GM18498 (cell line): ENCODE measurements around the gene TMEM89.

Experiments
- ATAC-seq: cut with Tn5 transposase; IDR thresholded peaks from one replicate; pipeline ENCODE4 v1.9.1; 2021; ENCODE audit warnings: mild to moderate bottlenecking, moderate library complexity; ENCODE audit not compliant: unreplicated experiment

TMEM89 gene, protein sequence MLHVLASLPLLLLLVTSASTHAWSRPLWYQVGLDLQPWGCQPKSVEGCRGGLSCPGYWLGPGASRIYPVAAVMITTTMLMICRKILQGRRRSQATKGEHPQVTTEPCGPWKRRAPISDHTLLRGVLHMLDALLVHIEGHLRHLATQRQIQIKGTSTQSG

GRCh38 chr3:48621461-48621869 lies at the start of gene TMEM89:
TMEM89 (minus strand) TSS chr3:48621769; CDS start chr3:48621756, 13 bp downstream.
- ATAC-seq, result no peak

DNA sequence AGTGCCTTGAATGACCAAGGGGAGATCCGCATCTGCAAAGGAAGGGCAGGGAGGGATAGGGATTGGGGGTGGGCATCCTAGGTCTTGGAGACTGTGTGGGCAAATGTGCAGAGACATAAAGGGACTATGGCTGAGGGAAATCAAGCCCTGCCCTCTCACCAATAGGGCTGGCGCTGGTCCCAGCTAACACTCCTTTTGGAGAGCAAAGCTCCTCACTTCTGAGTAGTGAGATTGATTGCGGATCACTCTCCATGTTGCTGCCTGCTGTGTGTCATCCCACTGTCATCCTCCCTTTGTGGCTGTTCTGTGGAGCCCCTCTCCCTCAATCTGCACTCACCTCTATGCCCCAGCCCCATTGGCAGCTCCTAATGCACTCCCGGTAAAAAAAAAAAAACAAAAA lies 43.4 kb upstream of the TMEM89 start:
- no peak for ATAC-seq

- ATAC-seq, result no peak
These were observed 42.7 kb upstream of the TMEM89 start for GRCh38 chr3:48664313-48664644.

DNA sequence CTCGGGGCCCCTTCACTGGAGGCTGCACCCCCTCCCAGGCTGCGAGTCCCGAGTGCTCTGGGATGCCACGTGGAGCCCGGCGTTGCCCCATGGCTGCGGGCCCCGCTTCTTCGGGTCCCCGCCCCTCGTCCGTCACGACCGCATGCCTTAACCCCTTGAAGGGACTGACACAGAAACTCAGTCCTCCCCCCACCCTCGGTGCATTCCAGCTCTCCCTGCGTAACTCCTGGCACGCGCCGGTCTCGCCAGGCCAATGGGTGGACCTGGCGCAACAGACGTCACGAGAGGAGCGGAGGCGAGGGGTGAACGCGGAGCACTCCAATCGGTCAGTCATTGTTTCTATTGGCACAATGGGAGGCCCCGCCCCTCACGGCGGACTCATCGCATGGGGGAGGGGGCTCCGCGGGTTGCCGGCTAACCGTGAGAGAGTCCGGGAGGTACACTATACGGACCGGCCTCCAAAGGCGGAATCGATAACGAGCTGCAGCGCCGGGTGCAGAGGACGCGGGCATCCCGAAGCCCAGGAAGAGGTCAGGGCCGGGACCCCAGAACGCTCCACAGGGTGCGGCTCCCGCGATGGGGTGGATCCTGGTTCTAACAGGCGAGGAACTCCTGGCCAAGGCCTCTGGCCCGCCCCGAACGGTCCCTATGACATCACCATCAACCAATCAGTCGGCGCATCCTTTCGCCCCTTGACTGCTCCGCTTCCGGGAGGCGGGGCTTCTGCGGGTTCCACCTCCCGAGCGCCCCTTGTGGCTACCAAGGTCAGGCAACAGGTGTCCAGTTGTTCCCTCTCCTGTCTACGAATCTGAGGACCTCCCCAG lies 42.1 kb upstream of the TMEM89 start:
- peak; percentile 84 for ATAC-seq

DNA sequence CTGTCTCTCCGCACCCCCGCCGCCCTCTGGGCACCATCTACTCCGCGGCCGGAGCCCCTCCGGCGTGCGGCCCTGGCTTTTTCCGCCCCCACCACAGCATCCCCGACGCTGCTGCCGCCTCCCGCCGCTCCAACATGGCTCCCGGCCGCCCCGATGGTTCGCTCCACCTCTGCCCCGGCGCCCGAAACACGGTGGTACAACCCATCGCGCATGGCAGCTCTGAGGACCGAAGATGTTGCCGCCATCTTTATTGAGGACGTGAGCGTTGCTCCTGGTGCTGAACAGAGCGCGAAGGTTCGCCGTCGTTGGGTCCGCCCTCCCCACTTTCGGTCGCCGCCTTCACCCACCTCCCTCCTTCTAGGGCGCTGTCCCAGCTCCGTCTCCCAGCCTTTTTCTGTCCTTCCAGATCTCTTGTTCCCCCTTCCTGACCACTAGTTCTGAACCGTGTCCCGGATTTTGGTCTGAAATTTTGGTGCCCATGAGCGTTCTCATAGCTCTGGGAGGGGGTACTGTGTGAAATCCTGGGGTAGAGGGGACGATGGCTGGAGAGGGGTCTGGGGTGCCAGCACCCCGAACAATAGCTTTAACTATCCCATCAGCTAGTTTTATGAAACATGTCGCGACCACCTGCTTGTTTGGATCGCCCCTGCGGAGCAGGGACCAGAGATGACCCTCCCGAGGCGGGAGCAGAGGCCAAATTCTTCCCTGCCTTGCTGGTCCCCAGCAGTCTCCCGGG lies 41.4 kb upstream of the TMEM89 start, which contains the start of gene CELSR3:
TSS of gene CELSR3 (minus strand) at position 134 of the 736 bp plus-strand sequence. CDS start 252 bp downstream, outside the sequence.
- no peak for ATAC-seq

GRCh38 chr3:48662145-48662752 lies 40.7 kb upstream of the TMEM89 start:
- no peak for ATAC-seq

DNA sequence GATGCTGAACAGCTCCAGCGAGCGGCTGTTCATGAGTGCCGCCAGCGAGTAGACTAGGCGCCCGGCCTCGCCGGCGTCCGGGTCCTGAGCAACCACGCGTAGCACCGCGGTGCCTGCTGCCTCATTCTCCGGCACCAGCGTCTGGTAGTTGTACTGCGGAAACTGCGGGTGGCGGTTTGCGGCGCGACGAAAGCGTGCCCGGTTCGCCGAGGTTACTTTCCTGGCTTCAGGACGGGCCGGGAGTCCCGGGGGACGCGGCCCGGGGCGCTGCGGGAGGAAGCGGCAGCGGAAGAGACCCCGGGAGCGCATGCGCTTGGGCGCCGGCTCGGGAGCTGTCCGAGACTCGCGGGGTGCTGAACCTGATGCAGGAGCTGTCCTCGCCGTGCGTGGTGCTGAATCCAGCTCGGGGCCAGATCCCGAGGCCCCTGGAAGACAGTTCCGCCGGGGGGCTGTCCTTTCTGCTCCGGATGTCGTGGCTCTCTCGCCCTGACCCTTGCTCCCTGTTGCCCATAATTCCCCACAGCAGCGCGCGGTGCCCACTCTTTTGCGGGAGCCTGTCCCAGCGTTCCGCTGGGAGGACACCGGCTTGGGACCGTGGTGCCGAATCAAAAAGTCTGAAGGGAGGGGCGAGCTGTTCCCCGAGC lies 40.1 kb upstream of the TMEM89 start:
- ATAC-seq, result peak; percentile 29

DNA sequence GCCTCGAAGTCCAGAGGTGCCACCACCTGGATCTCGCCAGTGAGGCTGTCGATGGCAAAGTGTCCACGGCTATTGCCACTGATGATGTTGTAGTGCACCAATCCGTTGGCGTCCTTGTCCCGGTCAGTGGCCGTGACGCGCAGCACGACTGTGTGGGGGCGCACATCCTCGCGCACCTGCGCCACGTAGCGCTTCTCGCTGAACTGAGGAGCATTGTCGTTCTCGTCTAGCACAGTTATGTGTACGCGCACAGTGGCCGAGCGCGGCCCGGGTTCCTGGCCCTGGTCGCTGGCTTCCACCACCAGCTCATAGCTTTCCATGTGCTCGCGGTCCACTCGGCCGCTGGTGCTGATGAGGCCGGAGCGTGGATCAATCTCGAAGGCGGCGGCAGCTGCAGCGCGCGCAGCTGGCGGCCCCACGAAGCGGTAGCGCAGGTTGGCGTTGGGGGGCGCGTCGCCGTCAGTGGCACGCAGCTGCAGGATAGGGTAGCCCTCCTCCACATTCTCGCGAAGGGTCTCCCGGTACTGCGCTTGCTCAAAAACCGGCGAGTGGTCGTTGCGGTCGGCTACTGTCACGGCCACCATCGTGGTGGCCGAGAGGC lies 39.3 kb upstream of the TMEM89 start:
- ATAC-seq, result no peak

GRCh38 chr3:48656841-48657281 lies 35.3 kb upstream of the TMEM89 start:
- no peak for ATAC-seq

GRCh38 chr3:48656061-48656840 lies 34.7 kb upstream of the TMEM89 start:
- ATAC-seq, result peak; percentile 68

- ATAC-seq, result no peak
These were observed 34.0 kb upstream of the TMEM89 start for GRCh38 chr3:48655606-48656005.

DNA sequence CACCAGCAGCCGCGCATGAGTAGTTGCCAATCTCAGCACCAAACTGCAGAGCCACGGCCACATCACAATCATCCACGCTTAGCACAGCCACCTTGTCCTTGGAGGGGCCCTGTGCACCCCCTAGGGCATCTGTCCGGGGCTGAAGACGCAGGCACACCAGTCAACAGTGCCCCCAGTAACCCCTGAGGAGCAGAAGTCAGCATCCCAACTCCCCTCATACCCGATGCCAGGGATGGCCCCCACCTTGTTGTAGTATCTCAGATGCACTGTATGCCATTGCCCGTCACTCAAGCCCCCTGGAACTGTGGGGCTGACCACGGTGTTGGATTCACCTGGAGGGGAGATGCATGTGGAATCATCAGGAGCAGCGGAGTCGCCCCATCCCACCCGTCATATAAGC lies 33.5 kb upstream of the TMEM89 start:
- ATAC-seq, result no peak

GRCh38 chr3:48652923-48653715 lies 31.6 kb upstream of the TMEM89 start:
- no peak for ATAC-seq

GRCh38 chr3:48651771-48652170 lies 30.2 kb upstream of the TMEM89 start:
- ATAC-seq, result no peak

GRCh38 chr3:48650723-48651122 lies 29.2 kb upstream of the TMEM89 start:
- no peak for ATAC-seq

- no peak for ATAC-seq
These were observed 26.8 kb upstream of the TMEM89 start for GRCh38 chr3:48648188-48648850.

- ATAC-seq, result no peak
These were observed 26.1 kb upstream of the TMEM89 start for GRCh38 chr3:48647714-48648113.
